ENCODE measurements around the gene TMED3. TPM values are rescaled to one million over a fixed set of nuclear protein-coding genes. Genes with fewer than 3 reads are reported as not detected.

The TMED3 gene
- polyA plus RNA-seq, 1 experiment, result 212 TPM

GRCh38 chr15:79294075-79294474 is 16.8 kb upstream of the TMED3 start:
- ChIA-PET POLR2A (no interaction called here), CTCF (no interaction called here)
- no peak for TF ChIP-seq CTCF (IDR thresholded peaks at IDR 0.05; ENCODE audit: low read depth, low read length)
- Histone ChIP-seq H3K4me3 (ENCODE audit: low read depth, low read length) (no peak overlapping the region), H3K9me3 (ENCODE audit: control insufficient read depth, insufficient read depth, low read length) (no peaks in the 10 kb centered on the region), H3K27ac (ENCODE audit: low read depth, low read length) (no peak overlapping the region), H3K27me3 (ENCODE audit: control insufficient read depth, insufficient read depth, low read length) (no peaks in the 10 kb centered on the region)
- no peak for DNase-seq (ENCODE audit: low read depth, low spot score)

GRCh38 chr15:79296583-79296982 is 14.3 kb upstream of the TMED3 start:
- 0 out of 2 replicates have a peak, but pooled peaks have one; percentile 13 for TF ChIP-seq CTCF (IDR thresholded peaks at IDR 0.05; ENCODE audit: low read depth, low read length)
- CTCF ChIA-PET, result interaction anchor here (0.6 to 1.6 kb wide), 2 partner anchors 9 to 134 kb away, joined by 3 read pairs; no protein-coding TSS in a partner anchor
- Histone ChIP-seq H3K27me3 (ENCODE audit: control insufficient read depth, insufficient read depth, low read length) (no peaks in the 10 kb centered on the region), H3K27ac (ENCODE audit: low read depth, low read length) (no peak overlapping the region), H3K9me3 (ENCODE audit: control insufficient read depth, insufficient read depth, low read length) (no peaks in the 10 kb centered on the region), H3K4me3 (ENCODE audit: low read depth, low read length) (no peak overlapping the region)
- DNase-seq (ENCODE audit: low read depth, low spot score), result no peak
- POLR2A ChIA-PET, result no interaction called here

- CTCF ChIA-PET, result no interaction called here
- H3K27me3 ChIP-seq (ENCODE audit: control insufficient read depth, insufficient read depth, low read length), result no peaks in the 10 kb centered on the region
- no peak overlapping the region for H3K4me3 ChIP-seq (ENCODE audit: low read depth, low read length)
- TF ChIP-seq CTCF (IDR thresholded peaks at IDR 0.05; ENCODE audit: low read depth, low read length), result no peak
- H3K9me3 ChIP-seq (ENCODE audit: control insufficient read depth, insufficient read depth, low read length), result no peaks in the 10 kb centered on the region
- no peak for DNase-seq (ENCODE audit: low read depth, low spot score)
- H3K27ac ChIP-seq (ENCODE audit: low read depth, low read length), result no peak overlapping the region
- POLR2A ChIA-PET, result no interaction called here
Observed at GRCh38 chr15:79299126-79299840, 11.6 kb upstream of the TMED3 start.

GRCh38 chr15:79299841-79300235 is 11.1 kb upstream of the TMED3 start:
- H3K27ac ChIP-seq (ENCODE audit: low read depth, low read length), result no peak overlapping the region
- no peak for TF ChIP-seq CTCF (IDR thresholded peaks at IDR 0.05; ENCODE audit: low read depth, low read length)
- CTCF ChIA-PET, result no interaction called here
- no peak for DNase-seq (ENCODE audit: low read depth, low spot score)
- no peaks in the 10 kb centered on the region for H3K27me3 ChIP-seq (ENCODE audit: control insufficient read depth, insufficient read depth, low read length)
- POLR2A ChIA-PET, result no interaction called here
- no peak overlapping the region for H3K4me3 ChIP-seq (ENCODE audit: low read depth, low read length)
- no peaks in the 10 kb centered on the region for H3K9me3 ChIP-seq (ENCODE audit: control insufficient read depth, insufficient read depth, low read length)

GRCh38 chr15:79307251-79307650 is 3.7 kb upstream of the TMED3 start:
- Histone ChIP-seq H3K27me3 (ENCODE audit: control insufficient read depth, insufficient read depth, low read length) (peaks cover 10% of the 10 kb centered on the region), H3K4me3 (ENCODE audit: low read depth, low read length) (no peak overlapping the region), H3K27ac (ENCODE audit: low read depth, low read length) (no peak overlapping the region), H3K9me3 (ENCODE audit: control insufficient read depth, insufficient read depth, low read length) (peaks cover 5% of the 10 kb centered on the region; the same call in 1 of the 2 replicates)
- TF ChIP-seq CTCF (IDR thresholded peaks at IDR 0.05; ENCODE audit: low read depth, low read length), result no peak
- CTCF ChIA-PET, result interaction anchor here (1.6 kb wide), 1 partner anchor 74 kb away, joined by 3 read pairs; no protein-coding TSS in a partner anchor
- no peak for DNase-seq (ENCODE audit: low read depth, low spot score)
- POLR2A ChIA-PET, result no interaction called here
